NCI-H510A treated with DMSO at 0.1 percent for 48 hours (cell line): Measurements from ENCODE around the gene MRGPRE.
"Not testable (repeated sequence)": the region's sequence is repeated elsewhere in the genome, so short reads cannot be mapped to it uniquely, and the experiment has no call there.

Experiments used
- DNase-seq: peaks from one replicate; lab custom pipeline; 2025; lab: John Stamatoyannopoulos, UW

The MRGPRE gene, protein sequence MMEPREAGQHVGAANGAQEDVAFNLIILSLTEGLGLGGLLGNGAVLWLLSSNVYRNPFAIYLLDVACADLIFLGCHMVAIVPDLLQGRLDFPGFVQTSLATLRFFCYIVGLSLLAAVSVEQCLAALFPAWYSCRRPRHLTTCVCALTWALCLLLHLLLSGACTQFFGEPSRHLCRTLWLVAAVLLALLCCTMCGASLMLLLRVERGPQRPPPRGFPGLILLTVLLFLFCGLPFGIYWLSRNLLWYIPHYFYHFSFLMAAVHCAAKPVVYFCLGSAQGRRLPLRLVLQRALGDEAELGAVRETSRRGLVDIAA

DNA sequence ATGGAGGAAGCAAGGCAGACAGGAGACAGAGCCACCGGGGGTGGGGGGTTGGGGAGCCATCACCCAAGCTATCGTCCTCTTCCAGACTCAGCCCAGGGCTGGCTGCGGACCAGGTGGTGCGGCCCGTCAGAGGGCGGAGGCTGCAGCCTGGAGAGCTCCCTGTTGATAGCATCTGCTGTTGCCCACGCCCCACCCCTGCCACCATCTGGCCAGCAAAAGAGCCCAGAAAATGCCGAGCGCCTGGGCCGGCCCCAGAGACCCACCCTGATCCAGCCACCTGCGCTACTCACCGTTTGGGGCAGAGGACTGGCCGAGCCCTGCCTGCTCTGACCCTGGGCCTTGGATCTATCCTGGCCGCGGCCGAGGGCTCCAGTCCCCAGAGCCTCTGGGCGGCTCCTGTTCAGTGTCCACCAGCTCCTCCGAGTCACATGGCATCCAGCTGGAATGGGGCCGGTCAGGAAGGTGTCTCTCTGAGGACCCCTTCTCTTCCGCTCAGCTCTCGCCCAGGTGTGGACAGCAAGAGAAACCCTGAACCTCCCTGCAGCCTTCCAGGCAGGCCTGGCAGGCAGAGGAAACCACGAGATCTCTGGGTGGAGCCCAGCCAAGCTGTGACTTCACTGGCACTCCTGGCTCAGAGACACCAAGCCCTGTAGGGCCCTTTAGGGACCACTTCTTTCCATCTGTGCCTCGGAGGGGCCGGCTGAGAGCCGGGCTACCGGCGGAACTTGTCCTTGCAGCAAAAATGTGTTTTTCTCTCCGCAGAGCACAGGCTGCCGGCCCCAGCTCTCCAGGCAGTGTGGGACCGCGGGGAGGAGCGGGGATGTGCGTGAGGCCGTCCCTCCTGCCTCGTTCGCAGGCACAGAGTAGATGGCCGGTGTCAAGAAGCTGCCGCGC is at the start of gene MRGPRE:
Gene MRGPRE (minus strand): TSS at position 567 of the 894 bp plus-strand sequence. CDS start 3,618 bp downstream, outside the sequence.
- no peak for DNase-seq

- DNase-seq, result not testable (repeated sequence)
Observed at GRCh38 chr11:3281146-3281545, 48.9 kb upstream of the MRGPRE start.

DNA sequence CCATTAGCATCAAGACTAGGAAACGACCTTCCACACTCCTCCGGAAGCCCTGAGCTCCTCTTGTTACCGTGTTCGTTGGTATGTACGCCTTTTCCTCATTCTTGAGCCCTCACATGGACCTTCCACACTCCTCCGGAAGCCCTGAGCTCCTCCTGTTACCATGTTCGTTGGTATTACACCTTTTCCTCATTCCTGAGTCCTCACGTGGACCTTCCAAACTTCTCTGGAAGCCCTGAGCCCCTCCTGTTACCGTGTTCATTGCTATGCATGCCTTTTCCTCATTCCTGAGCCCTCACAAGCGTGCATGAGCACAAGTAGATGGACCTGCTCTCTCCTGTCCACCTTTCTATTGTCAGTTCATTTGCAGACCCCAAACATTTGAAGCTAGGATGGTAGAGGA is 48.4 kb upstream of the MRGPRE start:
- DNase-seq, result not testable (repeated sequence)

DNA sequence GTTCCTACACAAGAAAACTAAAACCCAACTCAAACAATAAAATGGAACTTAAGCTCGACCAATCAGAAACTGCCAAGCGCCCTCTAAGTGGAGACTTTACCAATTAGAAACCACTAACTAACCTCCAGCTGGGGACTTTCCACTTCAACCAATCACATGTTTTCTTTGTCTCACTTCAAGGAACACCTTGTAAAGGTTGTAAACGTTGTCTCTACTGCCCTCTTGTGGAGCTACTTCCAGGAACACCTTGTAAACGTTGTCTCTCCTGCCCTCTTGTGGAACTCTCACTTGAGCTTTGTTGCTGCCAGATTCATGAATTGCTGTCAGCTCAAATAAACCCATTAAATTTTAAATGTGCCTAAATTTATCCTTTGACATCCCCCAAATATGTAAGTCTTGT is 46.7 kb upstream of the MRGPRE start:
- DNase-seq, result not testable (repeated sequence)

- DNase-seq, result not testable (repeated sequence)
Observed at GRCh38 chr11:3273629-3274028, 41.4 kb upstream of the MRGPRE start.

GRCh38 chr11:3262548-3262947 is 30.3 kb upstream of the MRGPRE start:
- not testable (repeated sequence) for DNase-seq

DNA sequence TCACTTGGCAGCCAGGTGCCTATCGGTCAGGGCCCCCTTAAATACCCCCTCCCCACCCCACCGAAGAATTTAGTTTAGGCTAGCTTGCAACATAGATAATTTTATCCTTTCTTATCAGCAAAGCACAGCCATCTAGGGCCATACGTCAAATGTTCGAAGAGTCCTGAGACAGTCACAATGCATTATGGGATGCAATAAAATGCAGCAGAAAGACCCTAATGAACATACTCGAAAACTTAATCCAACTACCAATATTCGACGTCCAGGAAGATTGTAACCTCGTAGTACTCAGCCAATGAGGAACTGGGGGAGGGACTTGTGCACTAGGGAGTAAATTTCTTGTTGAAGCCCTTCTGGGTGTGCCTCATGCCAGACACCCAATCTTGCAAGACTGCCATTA is 29.6 kb upstream of the MRGPRE start:
- DNase-seq, result not testable (repeated sequence)

DNA sequence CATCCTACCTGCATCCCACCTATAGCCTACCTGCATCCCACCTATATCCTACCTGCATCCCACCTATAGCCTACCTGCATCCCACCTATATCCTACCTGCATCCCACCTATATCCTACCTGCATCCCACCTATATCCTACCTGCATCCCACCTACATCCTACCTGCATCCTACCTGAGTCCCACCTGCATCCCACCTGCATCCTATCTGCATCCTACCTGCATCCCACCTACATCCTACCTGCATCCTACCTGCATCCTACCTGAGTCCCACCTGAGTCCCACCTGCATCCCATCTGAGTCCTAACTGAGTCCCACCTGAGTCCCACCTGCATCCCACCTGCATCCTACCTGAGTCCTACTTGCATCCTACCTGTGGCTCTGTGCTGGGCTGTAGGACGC is 25.3 kb upstream of the MRGPRE start:
- not testable (repeated sequence) for DNase-seq

GRCh38 chr11:3255241-3255640 is 23.0 kb upstream of the MRGPRE start:
- DNase-seq, result not testable (repeated sequence)

GRCh38 chr11:3254773-3255172 is 22.6 kb upstream of the MRGPRE start:
- DNase-seq, result not testable (repeated sequence)

- DNase-seq, result no peak
Observed at GRCh38 chr11:3245071-3245470, 12.9 kb upstream of the MRGPRE start.

GRCh38 chr11:3243880-3244279 is 11.7 kb upstream of the MRGPRE start:
- DNase-seq, result no peak

- DNase-seq, result no peak
Observed at GRCh38 chr11:3237119-3237518, 4.9 kb upstream of the MRGPRE start.

DNA sequence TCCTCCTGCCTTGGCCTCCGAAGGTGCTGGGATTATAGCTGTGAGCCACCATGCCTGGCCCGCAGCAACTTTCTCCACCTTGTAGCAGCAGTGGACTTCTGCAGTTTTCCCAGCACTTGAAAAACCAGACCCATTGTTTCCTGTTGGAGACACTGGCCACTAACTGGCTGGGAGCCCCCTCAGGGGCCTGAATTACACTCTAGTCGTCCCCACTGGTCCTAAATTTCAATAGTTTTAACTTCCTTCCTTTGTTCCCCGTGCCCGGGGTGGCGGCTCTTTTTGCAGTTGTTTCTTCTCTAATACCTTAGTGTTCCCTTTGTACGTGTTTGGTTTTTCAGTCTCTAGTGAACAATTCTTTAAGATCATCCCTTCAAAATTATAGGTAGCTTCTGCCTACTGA is 2.6 kb upstream of the MRGPRE start:
- DNase-seq, result no peak

DNA sequence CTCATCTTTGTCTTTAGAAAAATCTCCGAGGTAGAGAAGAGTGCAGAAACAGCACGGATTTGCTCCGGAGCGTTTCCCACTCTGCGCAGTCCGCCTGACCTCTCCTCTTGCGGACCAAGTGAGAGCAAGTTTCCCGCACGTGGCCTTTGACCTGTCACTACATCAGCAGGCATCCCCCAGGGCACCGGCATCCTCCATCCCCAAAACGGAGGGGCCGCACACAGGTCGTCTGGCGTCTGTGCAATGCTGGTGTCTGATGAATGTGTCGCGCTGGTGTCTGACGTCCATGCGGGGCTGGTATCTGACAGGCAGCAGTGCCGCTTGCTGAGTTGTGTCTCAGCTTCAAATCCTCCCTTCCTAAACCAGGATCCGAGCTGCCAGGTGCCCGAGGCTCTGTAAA is 739 bp upstream of the MRGPRE start:
- DNase-seq, result no peak

DNA sequence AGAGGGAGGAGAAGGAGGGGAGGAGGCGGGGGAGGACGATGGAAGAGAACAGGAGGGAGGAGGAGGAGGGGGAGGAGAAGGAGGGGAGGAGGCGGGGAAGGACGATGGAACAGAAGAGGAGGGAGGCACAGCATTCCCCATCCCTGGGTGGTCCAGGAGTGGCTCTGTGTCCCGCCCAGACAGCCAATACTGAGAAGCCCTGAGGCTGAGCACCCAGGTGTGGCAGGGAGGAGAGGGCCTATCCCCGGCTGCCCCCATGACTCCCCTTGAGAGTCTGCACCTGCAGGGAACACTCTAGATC is 717 bp downstream of the MRGPRE start:
- no peak for DNase-seq

- no peak for DNase-seq
Observed at GRCh38 chr11:3230636-3231549, 1.3 kb downstream of the MRGPRE start.

DNA sequence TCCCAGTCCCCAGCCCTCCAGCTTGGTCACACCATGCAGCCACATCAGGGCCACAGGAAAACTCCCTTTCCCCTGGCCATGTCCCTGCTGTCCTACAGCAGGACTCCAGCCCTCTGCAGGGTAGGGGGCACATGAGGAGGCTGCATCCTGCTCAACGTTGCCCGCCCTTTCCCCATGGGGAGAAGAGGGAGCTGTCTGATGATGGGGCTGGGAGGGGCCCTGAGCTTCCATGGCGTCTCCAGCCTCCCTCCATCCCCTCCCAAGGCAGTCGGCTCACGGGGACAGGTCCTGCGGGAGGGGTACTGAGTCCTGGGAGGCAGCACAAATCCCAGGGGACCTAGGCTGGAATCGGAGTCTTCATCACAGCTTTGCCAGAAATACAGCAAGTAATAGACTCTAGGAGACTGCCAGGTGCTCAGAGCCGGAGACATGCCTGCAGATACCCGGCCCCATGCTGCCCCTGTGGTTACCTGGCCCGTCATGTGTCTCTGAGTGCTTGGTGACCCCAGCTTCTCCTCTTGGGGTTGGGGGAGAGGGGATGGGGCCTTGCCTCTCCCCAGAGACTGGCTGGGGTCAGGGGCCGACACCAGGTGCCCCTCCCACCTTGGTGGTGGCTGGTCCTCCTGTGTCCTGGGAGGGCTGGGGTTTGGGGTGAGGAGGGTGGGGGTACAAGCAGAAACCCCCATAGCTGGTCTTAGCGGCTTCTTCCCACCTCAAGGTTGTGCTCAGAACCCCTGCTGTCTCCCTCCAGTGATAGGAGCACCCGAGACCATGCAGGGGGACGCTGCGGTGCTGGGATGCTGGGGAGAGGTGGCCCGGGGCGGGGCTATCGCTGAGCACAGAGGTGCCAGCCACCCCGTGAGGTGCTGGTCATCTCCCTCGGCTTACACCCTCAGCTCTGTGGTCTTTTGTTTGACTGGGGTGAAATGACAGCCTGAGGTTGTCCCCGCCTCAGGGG is 2.3 kb downstream of the MRGPRE start:
- no peak for DNase-seq

DNA sequence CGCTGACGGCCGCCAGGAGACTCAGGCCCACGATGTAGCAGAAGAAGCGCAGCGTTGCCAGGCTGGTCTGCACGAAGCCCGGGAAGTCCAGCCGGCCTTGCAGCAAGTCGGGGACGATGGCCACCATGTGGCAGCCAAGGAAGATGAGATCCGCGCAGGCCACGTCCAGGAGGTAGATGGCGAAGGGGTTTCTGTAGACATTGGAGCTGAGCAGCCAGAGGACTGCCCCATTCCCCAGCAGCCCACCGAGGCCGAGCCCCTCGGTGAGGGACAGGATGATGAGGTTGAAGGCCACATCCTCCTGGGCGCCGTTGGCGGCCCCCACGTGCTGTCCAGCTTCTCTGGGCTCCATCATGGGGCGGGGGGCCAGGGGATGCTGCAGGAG is 3.8 kb downstream of the MRGPRE start:
- DNase-seq, result no peak

- no peak for DNase-seq
Observed at GRCh38 chr11:3227568-3228444, 4.4 kb downstream of the MRGPRE start.
